Vagina (tissue), 2 donors: ENCODE data around the gene CDIP1. TPM values are rescaled to one million over a fixed set of nuclear protein-coding genes. Genes with fewer than 3 reads are reported as not detected.

Source experiments
- DNase-seq, 2 donors: peaks; one replicate each; pipeline ENCODE4 v3.0.0-alpha.2; 2017; ENCODE audit errors: extremely low spot score in 2 of 2
- H3K27ac ChIP-seq: fragments of 200-600 bp; sonication (generic); one replicate; pipeline ENCODE4 v1.5.1; 2019
- H3K27me3 ChIP-seq: fragments of 200-600 bp; sonication (generic); one replicate; pipeline ENCODE4 v1.5.1; 2019
- H3K36me3 ChIP-seq, 2 donors: fragments of 200-600 bp; sonication (generic); one replicate each; pipeline ENCODE4 v1.5.1; 2017 to 2019
- H3K4me1 ChIP-seq: fragments of 200-600 bp; sonication (generic); one replicate; pipeline ENCODE4 v1.5.1; 2019
- H3K4me3 ChIP-seq, 2 donors: fragments of 200-600 bp; sonication (generic); 1 replicate in 1 of 2; 2 replicates in 1 of 2; pipeline ENCODE4 v1.5.1; 2016 to 2019
- H3K9me3 ChIP-seq: fragments of 200-600 bp; sonication (generic); one replicate; pipeline ENCODE4 v1.5.1; 2019
- POLR2A ChIP-seq, 2 donors: fragments of 450-650 bp; IDR thresholded peaks; one replicate each; pipeline ENCODE4 v1.6.1; 2017; ENCODE audit warnings: antibody characterized with exemption in 2 of 2, mild to moderate bottlenecking in 2 of 2, moderate library complexity in 2 of 2
- POLR2AphosphoS5 ChIP-seq, 2 donors: sonication (generic); formaldehyde crosslinking; IDR thresholded peaks; one replicate each; pipeline ENCODE4 v1.9.0; 2017; ENCODE audit warnings: antibody characterized with exemption in 2 of 2, mild to moderate bottlenecking in 2 of 2, low read depth in 1 of 2; ENCODE audit not compliant: insufficient read depth in 1 of 2
- intact Hi-C: fragments of 100-400 bp; cut with DNase I; formaldehyde crosslinking; loops from one replicate; pipeline ENCODE4 v1.15.1; 2023
- total RNA-seq: library from RNA; depleted of rRNA; stranded (reverse); fragments of >200 nt; gene quantifications from one replicate; pipeline ENCODE4 v1.2.3, GENCODE V29; 2016
- TF ChIP-seq, protein P1 (sequence below), 3 experiments: fragments of 450-650 bp in 2 of 3; fragments of 200-600 bp in 1 of 3; sonication (generic) in 1 of 3; IDR thresholded peaks; one replicate each; pipeline ENCODE4 v1.5.1; 2017 to 2019; ENCODE audit warnings: antibody characterized with exemption in 3 of 3, mild to moderate bottlenecking in 2 of 3, moderate library complexity in 2 of 3

Gene CDIP1
- 13.3 TPM for total RNA-seq

DNA sequence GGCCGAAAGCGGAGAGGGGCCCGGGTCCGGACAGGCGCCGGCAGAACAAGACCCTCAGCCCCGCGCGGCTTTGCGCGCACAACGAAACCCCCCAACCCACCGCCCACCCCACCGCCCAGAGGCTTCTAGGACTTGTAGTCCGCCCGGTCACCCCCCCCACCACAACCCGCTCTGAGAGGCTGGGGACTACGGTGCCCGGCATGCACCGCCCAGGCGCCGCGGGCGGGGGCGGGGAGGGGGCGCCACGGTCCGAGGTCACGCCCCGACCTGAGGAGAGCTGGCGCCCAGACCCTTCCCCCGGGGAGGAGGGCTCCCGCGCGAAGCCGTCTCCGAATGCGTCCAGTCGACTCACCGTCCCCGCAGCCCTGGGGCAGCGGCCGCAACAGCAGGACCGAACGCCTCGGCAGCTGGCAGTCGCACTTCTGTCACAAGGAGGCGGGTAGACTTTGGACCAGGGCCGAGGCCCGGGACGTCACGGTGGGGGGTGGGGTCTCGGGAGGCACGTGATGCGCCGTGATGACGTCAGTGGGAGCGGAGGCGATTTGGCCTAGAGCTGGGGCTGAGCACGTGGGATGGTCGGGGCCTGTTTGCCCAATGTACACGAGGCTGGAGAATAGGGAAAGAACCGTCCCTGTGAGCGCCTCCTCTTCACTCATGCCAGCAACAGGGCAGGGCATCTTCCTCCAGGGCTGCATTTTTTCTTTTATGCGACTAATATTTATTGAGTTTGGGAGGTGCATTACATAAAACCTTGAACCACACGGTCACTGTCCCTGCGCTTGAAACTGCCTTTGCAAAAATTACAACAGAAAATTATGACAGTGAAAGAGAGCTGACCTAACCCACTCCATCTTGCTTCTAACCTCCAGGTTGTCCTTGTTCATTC, at the start of gene CDIP1:
Gene CDIP1, minus strand, starts transcription at position 424 of the 886 bp plus-strand sequence. CDS start 24,643 bp downstream, outside the sequence.
- peak; percentile 98 for DNase-seq
- H3K9me3 ChIP-seq, result no peaks in the 10 kb centered on the region
- H3K4me1 ChIP-seq, result peaks cover 31% of the 10 kb centered on the region
- TF ChIP-seq POLR2AphosphoS5 (IDR thresholded peaks at IDR 0.05; ENCODE audit: insufficient read depth in 1 of 2, low read depth in 1 of 2) (peak; percentile 81 to 98), POLR2A (IDR thresholded peaks at IDR 0.05) (peak in 1 of 2 donors; percentile 93)
- TF ChIP-seq, protein P1, sequence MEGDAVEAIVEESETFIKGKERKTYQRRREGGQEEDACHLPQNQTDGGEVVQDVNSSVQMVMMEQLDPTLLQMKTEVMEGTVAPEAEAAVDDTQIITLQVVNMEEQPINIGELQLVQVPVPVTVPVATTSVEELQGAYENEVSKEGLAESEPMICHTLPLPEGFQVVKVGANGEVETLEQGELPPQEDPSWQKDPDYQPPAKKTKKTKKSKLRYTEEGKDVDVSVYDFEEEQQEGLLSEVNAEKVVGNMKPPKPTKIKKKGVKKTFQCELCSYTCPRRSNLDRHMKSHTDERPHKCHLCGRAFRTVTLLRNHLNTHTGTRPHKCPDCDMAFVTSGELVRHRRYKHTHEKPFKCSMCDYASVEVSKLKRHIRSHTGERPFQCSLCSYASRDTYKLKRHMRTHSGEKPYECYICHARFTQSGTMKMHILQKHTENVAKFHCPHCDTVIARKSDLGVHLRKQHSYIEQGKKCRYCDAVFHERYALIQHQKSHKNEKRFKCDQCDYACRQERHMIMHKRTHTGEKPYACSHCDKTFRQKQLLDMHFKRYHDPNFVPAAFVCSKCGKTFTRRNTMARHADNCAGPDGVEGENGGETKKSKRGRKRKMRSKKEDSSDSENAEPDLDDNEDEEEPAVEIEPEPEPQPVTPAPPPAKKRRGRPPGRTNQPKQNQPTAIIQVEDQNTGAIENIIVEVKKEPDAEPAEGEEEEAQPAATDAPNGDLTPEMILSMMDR (IDR thresholded peaks at IDR 0.05), result no peak
- intact Hi-C loops, result no loop called here
- no peaks in the 10 kb centered on the region for H3K36me3 ChIP-seq
- no peaks in the 10 kb centered on the region for H3K27me3 ChIP-seq
- H3K4me3 ChIP-seq, result peak within 1 kb of the TSS; percentile 81 to 89
- H3K27ac ChIP-seq, result peak within 1 kb of the TSS; percentile 96

DNA sequence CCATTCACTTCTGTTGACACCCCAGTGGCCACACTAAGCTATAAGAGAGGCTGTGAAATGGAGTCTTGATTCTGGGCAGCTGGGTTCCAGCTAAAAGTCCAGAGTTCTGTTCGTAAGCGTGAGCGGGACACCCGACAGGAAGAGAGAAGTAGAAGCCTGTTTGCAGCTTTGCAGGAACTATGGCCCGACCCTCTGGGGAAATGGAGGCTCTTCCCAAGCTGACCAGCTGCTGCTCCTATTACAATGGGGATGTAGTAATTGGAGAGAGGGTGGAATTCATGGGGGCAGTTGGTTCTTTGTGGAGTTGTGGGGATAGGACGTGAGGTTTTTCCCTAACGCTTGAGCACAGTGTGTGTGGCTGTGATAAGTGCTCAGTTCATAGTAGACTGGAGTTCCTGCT, 47.7 kb upstream of the CDIP1 start:
- Histone ChIP-seq H3K9me3 (no peaks in the 10 kb centered on the region), H3K27me3 (no peaks in the 10 kb centered on the region), H3K36me3 (no peaks in the 10 kb centered on the region), H3K4me3 (no peak overlapping the region), H3K4me1 (peaks cover 5% of the 10 kb centered on the region), H3K27ac (no peak overlapping the region)
- no peak for TF ChIP-seq POLR2A (IDR thresholded peaks at IDR 0.05)
- intact Hi-C loops, result no loop called here
- no peak for DNase-seq

DNA sequence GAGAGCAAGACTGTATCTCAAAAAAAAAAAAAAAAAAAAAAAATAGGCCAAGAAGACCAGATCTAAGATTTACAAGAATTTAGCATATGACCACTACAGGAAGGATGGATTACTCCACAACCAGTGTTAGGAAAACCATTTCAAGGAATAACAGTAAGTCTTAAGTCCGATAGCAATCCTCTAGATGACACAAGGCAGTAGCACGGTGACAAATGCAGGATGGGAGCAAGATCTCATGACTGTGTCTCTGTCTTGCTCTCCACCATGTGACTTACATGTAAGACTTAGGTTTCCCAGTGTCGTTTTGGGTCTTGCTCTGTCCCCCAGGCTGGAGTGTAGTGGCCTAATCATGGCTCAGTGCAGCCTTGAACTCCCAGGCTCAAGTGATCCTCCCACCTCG, 45.3 kb upstream of the CDIP1 start:
- H3K4me3 ChIP-seq, result no peak overlapping the region
- TF ChIP-seq POLR2AphosphoS5 (IDR thresholded peaks at IDR 0.05; ENCODE audit: insufficient read depth in 1 of 2, low read depth in 1 of 2), result no peak
- TF ChIP-seq, protein P1 (IDR thresholded peaks at IDR 0.05), result no peak
- TF ChIP-seq POLR2A (IDR thresholded peaks at IDR 0.05), result no peak
- H3K4me1 ChIP-seq, result peaks cover 5% of the 10 kb centered on the region
- intact Hi-C loops, result no loop called here
- DNase-seq, result no peak
- no peak overlapping the region for H3K27ac ChIP-seq
- H3K27me3 ChIP-seq, result no peaks in the 10 kb centered on the region
- H3K9me3 ChIP-seq, result no peaks in the 10 kb centered on the region
- no peaks in the 10 kb centered on the region for H3K36me3 ChIP-seq

DNA sequence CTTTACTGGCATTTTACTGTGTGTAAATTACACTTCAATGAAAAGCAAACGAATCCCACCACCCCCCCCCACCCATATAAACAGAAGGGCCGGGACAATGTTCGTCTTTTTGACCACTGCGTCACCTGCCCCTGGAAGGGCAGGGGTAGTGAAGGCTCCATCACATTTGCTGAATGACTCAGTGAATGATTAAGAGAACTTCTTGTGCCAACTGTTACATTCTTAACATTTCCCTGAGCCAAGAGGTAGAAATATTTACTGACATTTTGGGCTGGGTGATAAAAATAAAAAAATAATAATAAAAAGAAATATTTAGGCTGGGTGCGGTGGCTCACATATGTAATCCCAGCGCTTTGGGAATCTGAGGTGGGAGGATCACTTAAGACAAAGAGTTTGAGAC, 41.7 kb upstream of the CDIP1 start:
- Histone ChIP-seq H3K4me3 (no peak overlapping the region), H3K36me3 (no peaks in the 10 kb centered on the region), H3K27me3 (no peaks in the 10 kb centered on the region), H3K9me3 (no peaks in the 10 kb centered on the region), H3K27ac (no peak overlapping the region), H3K4me1 (peaks cover 1% of the 10 kb centered on the region)
- DNase-seq, result no peak
- intact Hi-C loops, result no loop called here
- TF ChIP-seq, protein P1 (IDR thresholded peaks at IDR 0.05), result no peak

DNA sequence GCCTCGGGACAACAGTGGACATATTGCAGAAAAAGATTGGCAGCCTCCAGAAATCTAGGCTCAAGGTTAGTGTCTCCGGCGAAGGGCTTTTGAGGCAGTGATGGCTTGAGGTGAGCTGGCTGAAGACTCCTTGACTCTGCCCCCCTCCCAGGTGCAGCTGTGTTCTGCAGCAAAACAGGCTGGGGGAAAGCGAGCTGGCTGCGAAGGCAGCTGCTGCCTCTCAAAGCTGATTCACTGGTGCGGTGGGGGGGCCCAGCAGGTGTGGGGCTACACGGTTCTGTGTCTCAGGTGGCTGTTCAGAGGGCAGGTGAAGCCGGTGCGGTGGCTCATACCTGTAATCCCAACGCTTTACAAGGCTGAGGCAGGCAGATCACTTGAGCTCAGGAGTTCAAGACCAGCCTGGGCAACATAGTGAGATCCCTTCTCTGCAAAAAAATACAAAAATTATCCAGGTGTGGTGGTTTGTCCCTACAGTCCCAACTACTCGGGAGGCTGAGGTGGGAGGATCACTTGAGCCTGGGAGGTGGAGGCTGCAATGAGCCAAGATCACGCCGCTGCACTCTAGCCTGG, 40.5 kb upstream of the CDIP1 start:
- Histone ChIP-seq H3K4me3 (no peak overlapping the region), H3K36me3 (no peaks in the 10 kb centered on the region), H3K9me3 (no peaks in the 10 kb centered on the region), H3K4me1 (no peaks in the 10 kb centered on the region), H3K27ac (no peak overlapping the region), H3K27me3 (no peaks in the 10 kb centered on the region)
- TF ChIP-seq POLR2AphosphoS5 (IDR thresholded peaks at IDR 0.05; ENCODE audit: insufficient read depth in 1 of 2, low read depth in 1 of 2) (no peak), POLR2A (IDR thresholded peaks at IDR 0.05) (no peak)
- TF ChIP-seq, protein P1 (IDR thresholded peaks at IDR 0.05), result no peak
- intact Hi-C loops, result no loop called here
- DNase-seq, result no peak
